Measurements from ENCODE around the gene IGSF22. TPM values are rescaled to one million over a fixed set of nuclear protein-coding genes. Genes with fewer than 3 reads are reported as not detected.

IGSF22 gene
- polyA plus RNA-seq, 1 donor (not counting 4 experiments of a cell fraction or from before 2014, with no cell fraction given), result 0.01 TPM

- no peaks in the 10 kb centered on the region for H3K79me2 ChIP-seq (ENCODE audit: control insufficient read depth, insufficient read depth, low read length)
- H3K27me3 ChIP-seq (ENCODE audit: control insufficient read depth, extremely low read depth, insufficient read depth, low read length), result no peaks in the 10 kb centered on the region
- H3K9me3 ChIP-seq (ENCODE audit: control insufficient read depth, low read depth, low read length), result no peaks in the 10 kb centered on the region
- dilution Hi-C loops (cut with MboI; ENCODE audit: extremely low pct_ligation_motif_present, low sequenced_read_pairs), result no loop called here
- DNase-seq (ENCODE audit: low read depth, low spot score) (no peak), FAIRE-seq (no peak)
- peaks cover 11% of the 10 kb centered on the region for H3K4me1 ChIP-seq (ENCODE audit: control insufficient read depth, extremely low read depth, insufficient read depth, low read length)
- H3K4me2 ChIP-seq (ENCODE audit: control insufficient read depth, extremely low read depth, insufficient read depth, low read depth, low read length), result no peak overlapping the region
- H4K20me1 ChIP-seq (ENCODE audit: control insufficient read depth, extremely low read depth, insufficient read depth, low read length), result no peaks in the 10 kb centered on the region
- no peak overlapping the region for H2AFZ ChIP-seq (ENCODE audit: control insufficient read depth, low read length)
- H3K9me1 ChIP-seq (ENCODE audit: control insufficient read depth, extremely low read depth, insufficient read depth, low read length), result no peaks in the 10 kb centered on the region
- H3K27ac ChIP-seq (ENCODE audit: control insufficient read depth, insufficient read depth, low read length), result no peak overlapping the region
- H3K9ac ChIP-seq (ENCODE audit: control insufficient read depth, extremely low read depth, insufficient read depth, low read length), result no peak overlapping the region
- TF ChIP-seq EZH2 (IDR thresholded peaks at IDR 0.05; ENCODE audit: low read length) (no peak), CTCF (optimal IDR thresholded peaks at IDR 0.05 in 1 of 3, IDR thresholded peaks at IDR 0.05 in 1 of 3, conservative IDR thresholded peaks at IDR 0.05 in 1 of 3; ENCODE audit: extremely low read depth in 1 of 3, insufficient read depth in 2 of 3, low read length in 3 of 3) (no peak)
- no peaks in the 10 kb centered on the region for H3K36me3 ChIP-seq (ENCODE audit: control insufficient read depth in 2 of 2, extremely low read depth in 1 of 2, insufficient read depth in 2 of 2, low read length in 2 of 2)
- H3K4me3 ChIP-seq (ENCODE audit: control insufficient read depth in 2 of 3, extremely low read depth in 1 of 3, insufficient read depth in 2 of 3, low read depth in 1 of 3, low read length in 3 of 3), result no peak overlapping the region
Observed at GRCh38 chr11:18754308-18754707, 28.3 kb upstream of the IGSF22 start.

GRCh38 chr11:18752502-18752901, 26.5 kb upstream of the IGSF22 start:
- Histone ChIP-seq H4K20me1 (ENCODE audit: control insufficient read depth, extremely low read depth, insufficient read depth, low read length) (no peaks in the 10 kb centered on the region), H3K36me3 (ENCODE audit: control insufficient read depth in 2 of 2, extremely low read depth in 1 of 2, insufficient read depth in 2 of 2, low read length in 2 of 2) (no peaks in the 10 kb centered on the region), H3K4me2 (ENCODE audit: control insufficient read depth, extremely low read depth, insufficient read depth, low read depth, low read length) (no peak overlapping the region), H2AFZ (ENCODE audit: control insufficient read depth, low read length) (no peak overlapping the region), H3K27ac (ENCODE audit: control insufficient read depth, insufficient read depth, low read length) (no peak overlapping the region), H3K4me3 (ENCODE audit: control insufficient read depth in 2 of 3, extremely low read depth in 1 of 3, insufficient read depth in 2 of 3, low read depth in 1 of 3, low read length in 3 of 3) (no peak overlapping the region), H3K9me3 (ENCODE audit: control insufficient read depth, low read depth, low read length) (no peaks in the 10 kb centered on the region), H3K4me1 (ENCODE audit: control insufficient read depth, extremely low read depth, insufficient read depth, low read length) (peaks cover 12% of the 10 kb centered on the region), H3K27me3 (ENCODE audit: control insufficient read depth, extremely low read depth, insufficient read depth, low read length) (no peaks in the 10 kb centered on the region), H3K9me1 (ENCODE audit: control insufficient read depth, extremely low read depth, insufficient read depth, low read length) (no peaks in the 10 kb centered on the region), H3K9ac (ENCODE audit: control insufficient read depth, extremely low read depth, insufficient read depth, low read length) (no peak overlapping the region), H3K79me2 (ENCODE audit: control insufficient read depth, insufficient read depth, low read length) (no peaks in the 10 kb centered on the region)
- dilution Hi-C loops (cut with MboI; ENCODE audit: extremely low pct_ligation_motif_present, low sequenced_read_pairs), result no loop called here
- TF ChIP-seq EZH2 (IDR thresholded peaks at IDR 0.05; ENCODE audit: low read length) (no peak), CTCF (optimal IDR thresholded peaks at IDR 0.05 in 1 of 3, IDR thresholded peaks at IDR 0.05 in 1 of 3, conservative IDR thresholded peaks at IDR 0.05 in 1 of 3; ENCODE audit: extremely low read depth in 1 of 3, insufficient read depth in 2 of 3, low read length in 3 of 3) (no peak)
- FAIRE-seq (no peak), DNase-seq (ENCODE audit: low read depth, low spot score) (no peak)
